Measurements from ENCODE around the gene CNTNAP2. TPM values are rescaled to one million over a fixed set of nuclear protein-coding genes. Genes with fewer than 3 reads are reported as not detected.

The CNTNAP2 gene
- total and polyA plus RNA-seq, 2 donors from 2014 or later, result 0.06 to 0.13 TPM

DNA sequence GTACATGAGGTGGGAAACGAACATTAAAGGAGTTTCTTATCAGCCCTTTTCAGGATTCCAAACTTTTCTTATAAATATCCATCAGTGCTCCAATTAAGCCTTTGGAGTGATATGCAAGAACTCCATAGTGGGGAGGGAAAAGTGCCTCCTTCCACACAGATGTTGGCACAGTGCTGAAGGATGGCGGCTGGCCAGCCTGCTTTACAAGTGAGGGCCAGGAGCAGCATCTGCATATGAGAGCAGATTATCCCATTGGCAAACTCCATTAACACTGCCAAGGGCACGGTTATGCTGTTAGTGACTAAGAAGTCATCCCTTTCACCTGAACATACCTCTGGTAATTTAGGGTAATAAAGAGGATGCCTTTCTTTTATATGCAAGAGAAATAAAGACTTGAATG, 543.1 kb downstream of the CNTNAP2 start:
- Histone ChIP-seq H3K4me3 (ENCODE audit: low read length in 3 of 3) (no peak overlapping the region), H3K27me3 (ENCODE audit: control insufficient read depth, insufficient read depth, low read length) (no peaks in the 10 kb centered on the region), H3K27ac (ENCODE audit: low read depth in 2 of 2, low read length in 2 of 2) (no peak overlapping the region), H3K36me3 (ENCODE audit: control insufficient read depth in 2 of 3, insufficient read depth in 3 of 3, low read length in 3 of 3) (no peaks in the 10 kb centered on the region), H3K4me1 (ENCODE audit: control insufficient read depth in 2 of 3, insufficient read depth in 2 of 3, low read depth in 1 of 3, low read length in 3 of 3) (no peaks in the 10 kb centered on the region), H3K9me3 (ENCODE audit: control insufficient read depth in 2 of 3, insufficient read depth in 1 of 3, low read length in 3 of 3) (no peaks in the 10 kb centered on the region), H3K9ac (ENCODE audit: low read length in 3 of 3) (no peak overlapping the region)
- FAIRE-seq (no peak), DNase-seq (no peak)
- intact Hi-C loops (cut with DNase I), result no loop called here
- TF ChIP-seq, protein P1, sequence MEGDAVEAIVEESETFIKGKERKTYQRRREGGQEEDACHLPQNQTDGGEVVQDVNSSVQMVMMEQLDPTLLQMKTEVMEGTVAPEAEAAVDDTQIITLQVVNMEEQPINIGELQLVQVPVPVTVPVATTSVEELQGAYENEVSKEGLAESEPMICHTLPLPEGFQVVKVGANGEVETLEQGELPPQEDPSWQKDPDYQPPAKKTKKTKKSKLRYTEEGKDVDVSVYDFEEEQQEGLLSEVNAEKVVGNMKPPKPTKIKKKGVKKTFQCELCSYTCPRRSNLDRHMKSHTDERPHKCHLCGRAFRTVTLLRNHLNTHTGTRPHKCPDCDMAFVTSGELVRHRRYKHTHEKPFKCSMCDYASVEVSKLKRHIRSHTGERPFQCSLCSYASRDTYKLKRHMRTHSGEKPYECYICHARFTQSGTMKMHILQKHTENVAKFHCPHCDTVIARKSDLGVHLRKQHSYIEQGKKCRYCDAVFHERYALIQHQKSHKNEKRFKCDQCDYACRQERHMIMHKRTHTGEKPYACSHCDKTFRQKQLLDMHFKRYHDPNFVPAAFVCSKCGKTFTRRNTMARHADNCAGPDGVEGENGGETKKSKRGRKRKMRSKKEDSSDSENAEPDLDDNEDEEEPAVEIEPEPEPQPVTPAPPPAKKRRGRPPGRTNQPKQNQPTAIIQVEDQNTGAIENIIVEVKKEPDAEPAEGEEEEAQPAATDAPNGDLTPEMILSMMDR (IDR thresholded peaks at IDR 0.05; ENCODE audit: borderline replicate concordance, extremely low read depth, insufficient read depth), result no peak

DNA sequence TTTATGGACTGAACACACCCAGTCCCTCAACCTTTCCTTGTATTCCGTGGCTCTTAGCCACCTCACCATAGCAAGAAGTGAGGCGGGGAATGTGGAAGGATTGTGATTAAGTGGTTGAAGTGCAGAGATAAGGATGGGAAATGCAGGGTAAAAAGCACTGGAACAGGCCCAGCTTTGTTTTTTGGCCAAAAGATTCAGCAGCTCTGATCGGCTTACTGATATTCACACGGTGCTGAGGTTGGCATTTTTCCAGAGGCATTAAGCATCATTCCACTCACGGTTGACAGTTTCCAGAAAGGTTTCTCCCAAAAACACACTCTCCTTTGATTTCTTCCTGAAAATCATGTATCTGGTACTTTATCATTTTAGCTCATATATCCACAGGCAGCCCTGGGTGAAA, 544.2 kb downstream of the CNTNAP2 start:
- no peak for FAIRE-seq
- DNase-seq, result no peak
- intact Hi-C loops (cut with DNase I), result no loop called here
- no peak overlapping the region for H3K27ac ChIP-seq (ENCODE audit: low read depth in 2 of 2, low read length in 2 of 2)
- no peak overlapping the region for H3K4me3 ChIP-seq (ENCODE audit: low read length in 3 of 3)
- no peaks in the 10 kb centered on the region for H3K4me1 ChIP-seq (ENCODE audit: control insufficient read depth in 2 of 3, insufficient read depth in 2 of 3, low read depth in 1 of 3, low read length in 3 of 3)
- H3K9me3 ChIP-seq (ENCODE audit: control insufficient read depth in 2 of 3, insufficient read depth in 1 of 3, low read length in 3 of 3), result no peaks in the 10 kb centered on the region
- no peaks in the 10 kb centered on the region for H3K36me3 ChIP-seq (ENCODE audit: control insufficient read depth in 2 of 3, insufficient read depth in 3 of 3, low read length in 3 of 3)
- TF ChIP-seq, protein P1 (IDR thresholded peaks at IDR 0.05; ENCODE audit: borderline replicate concordance, extremely low read depth, insufficient read depth), result no peak
- no peaks in the 10 kb centered on the region for H3K27me3 ChIP-seq (ENCODE audit: control insufficient read depth, insufficient read depth, low read length)
- no peak overlapping the region for H3K9ac ChIP-seq (ENCODE audit: low read length in 3 of 3)

DNA sequence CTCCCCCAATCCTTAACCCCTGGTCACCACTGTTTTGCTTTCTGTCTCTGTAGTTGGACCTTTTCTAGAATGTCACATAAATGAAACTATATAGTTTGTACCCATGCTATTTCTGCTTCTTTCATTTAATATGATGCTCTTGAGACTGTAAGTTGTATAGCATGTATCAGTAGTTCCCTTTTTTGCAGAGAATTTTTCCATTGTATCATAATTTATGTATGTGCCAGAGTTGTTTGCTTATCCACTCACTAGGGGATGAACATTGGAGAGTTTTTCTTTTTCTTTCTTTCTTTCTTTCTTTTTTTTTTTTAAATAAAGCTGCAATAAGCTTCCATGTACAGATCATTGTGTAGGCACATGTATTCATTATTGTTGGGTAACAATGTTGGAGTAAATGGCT, 544.8 kb downstream of the CNTNAP2 start:
- Histone ChIP-seq H3K9ac (ENCODE audit: low read length in 3 of 3) (no peak overlapping the region), H3K4me1 (ENCODE audit: control insufficient read depth in 2 of 3, insufficient read depth in 2 of 3, low read depth in 1 of 3, low read length in 3 of 3) (no peaks in the 10 kb centered on the region), H3K27ac (ENCODE audit: low read depth in 2 of 2, low read length in 2 of 2) (no peak overlapping the region), H3K9me3 (ENCODE audit: control insufficient read depth in 2 of 3, insufficient read depth in 1 of 3, low read length in 3 of 3) (no peaks in the 10 kb centered on the region), H3K36me3 (ENCODE audit: control insufficient read depth in 2 of 3, insufficient read depth in 3 of 3, low read length in 3 of 3) (no peaks in the 10 kb centered on the region), H3K4me3 (ENCODE audit: low read length in 3 of 3) (no peak overlapping the region), H3K27me3 (ENCODE audit: control insufficient read depth, insufficient read depth, low read length) (no peaks in the 10 kb centered on the region)
- FAIRE-seq (no peak), DNase-seq (no peak)
- TF ChIP-seq, protein P1 (IDR thresholded peaks at IDR 0.05; ENCODE audit: borderline replicate concordance, extremely low read depth, insufficient read depth), result no peak
- intact Hi-C loops (cut with DNase I), result no loop called here

DNA sequence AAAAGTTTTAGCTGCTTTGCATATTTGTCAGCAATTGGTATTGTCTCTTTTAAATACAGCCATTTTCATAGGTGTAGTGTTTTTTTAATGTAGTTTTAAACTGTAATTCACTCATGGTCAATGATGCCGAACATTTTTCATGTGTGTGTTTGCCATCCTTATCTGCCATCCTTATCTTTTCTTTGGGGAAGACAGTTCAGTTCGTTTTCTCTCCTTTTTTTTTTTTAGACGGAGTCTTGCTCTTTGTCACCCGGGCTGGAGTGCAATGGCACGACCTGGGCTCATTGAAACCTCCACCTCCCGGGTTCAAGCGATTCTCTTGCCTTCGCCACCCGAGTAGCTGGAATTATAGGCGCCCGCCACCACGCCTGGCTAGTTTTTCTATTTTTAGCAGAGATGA, 545.3 kb downstream of the CNTNAP2 start:
- intact Hi-C loops (cut with DNase I), result no loop called here
- Histone ChIP-seq H3K9me3 (ENCODE audit: control insufficient read depth in 2 of 3, insufficient read depth in 1 of 3, low read length in 3 of 3) (no peaks in the 10 kb centered on the region), H3K36me3 (ENCODE audit: control insufficient read depth in 2 of 3, insufficient read depth in 3 of 3, low read length in 3 of 3) (no peaks in the 10 kb centered on the region), H3K4me3 (ENCODE audit: low read length in 3 of 3) (no peak overlapping the region), H3K27me3 (ENCODE audit: control insufficient read depth, insufficient read depth, low read length) (no peaks in the 10 kb centered on the region), H3K4me1 (ENCODE audit: control insufficient read depth in 2 of 3, insufficient read depth in 2 of 3, low read depth in 1 of 3, low read length in 3 of 3) (no peaks in the 10 kb centered on the region), H3K9ac (ENCODE audit: low read length in 3 of 3) (no peak overlapping the region), H3K27ac (ENCODE audit: low read depth in 2 of 2, low read length in 2 of 2) (no peak overlapping the region)
- DNase-seq, result no peak
- no peak for FAIRE-seq
- TF ChIP-seq, protein P1 (IDR thresholded peaks at IDR 0.05; ENCODE audit: borderline replicate concordance, extremely low read depth, insufficient read depth), result no peak
